K562 (cell line): ENCODE data around the gene KRTAP13-4. TPM values are rescaled to one million over a fixed set of nuclear protein-coding genes. Genes with fewer than 3 reads are reported as not detected.

Source experiments
- ATAC-seq: fragments of 200-7000 bp; cut with Tn5 transposase; 3 replicates; pipeline ENCODE4 v1.9.1; 2020; ENCODE audit warnings: moderate library complexity
- BruUV-seq: library from RNA; stranded (reverse); fragments of 400-500 nt; replicated peaks from 2 replicates; lab custom pipeline; 2021; lab: Mats Ljungman, UMichigan
- CTCF ChIA-PET: fragments of 300-600 bp; formaldehyde crosslinking; extraction: SDS; loops from one replicate; lab custom pipeline; 2021; ENCODE audit warnings: low intra/inter-chr PET ratio; lab: Yijun Ruan, JAX
- POLR2A ChIA-PET: fragments of 300-600, 350-650 bp; sonication (Branson Sonifier 250); formaldehyde crosslinking; extraction: SDS; loops from one replicate; lab custom pipeline; 2021; ENCODE audit warnings: antibody characterized with exemption, inconsistent platforms; lab: Yijun Ruan, JAX
- DNase-seq, 4 experiments: peaks; one replicate each; pipeline versions ENCODE4 v3.0.0 to v3.0.0-alpha.2; 2011 to 2018; ENCODE audit warnings: low spot score in 3 of 4, mixed read lengths in 3 of 4; ENCODE audit errors: extremely low read depth in 1 of 4
- FAIRE-seq: peaks from 2 replicates; lab custom pipeline; 2011; peaks lifted over from hg19 to GRCh38; lab: Jason Lieb, UNC
- H2AFZ ChIP-seq: 2 replicates; pipeline ENCODE4 v1.6.0; 2011; ENCODE audit warnings: low read depth, low read length, control low read depth, inconsistent platforms
- H3K27ac ChIP-seq: fragments of 200-600 bp; 3 replicates; pipeline ENCODE4 v1.8.0; 2011; ENCODE audit warnings: low read depth, mild to moderate bottlenecking, control low read depth, inconsistent platforms, low read length, moderate library complexity, mixed read lengths; ENCODE audit errors: extremely low read depth
- H3K27me3 ChIP-seq, 2 experiments: fragments of 300-600 bp in 1 of 2; 2 replicates in 1 of 2; 3 replicates in 1 of 2; pipeline versions ENCODE4 v1.6.0 to v1.8.0; 2011; ENCODE audit warnings: inconsistent platforms in 2 of 2, low read length in 2 of 2, mild to moderate bottlenecking in 1 of 2, mixed read lengths in 1 of 2, moderate library complexity in 1 of 2; ENCODE audit not compliant: control insufficient read depth in 2 of 2, insufficient read depth in 2 of 2
- H3K36me3 ChIP-seq: fragments of 300-600 bp; 3 replicates; pipeline ENCODE4 v1.8.0; 2011; ENCODE audit warnings: mild to moderate bottlenecking, low read length, inconsistent platforms; ENCODE audit not compliant: control insufficient read depth, insufficient read depth
- H3K4me1 ChIP-seq, 2 experiments: fragments of 200-600 bp in 1 of 2; replicated peaks in 1 of 2; 2 replicates in 1 of 2; 3 replicates in 1 of 2; pipeline versions ENCODE4 v1.5.1 to v1.8.0; 2011; ENCODE audit warnings: inconsistent platforms in 2 of 2, low read length in 2 of 2, mild to moderate bottlenecking in 1 of 2, mixed read lengths in 1 of 2, moderate library complexity in 1 of 2; ENCODE audit not compliant: control insufficient read depth in 2 of 2, insufficient read depth in 2 of 2
- H3K4me2 ChIP-seq: 2 replicates; pipeline ENCODE4 v1.6.1; 2011; ENCODE audit warnings: low read length, control low read depth, inconsistent platforms, mixed read lengths; ENCODE audit not compliant: insufficient read depth
- H3K4me3 ChIP-seq: fragments of 200-600 bp; sonication (generic), shearing (Covaris generic); 2 replicates; pipeline ENCODE4 v1.5.1; 2016; ENCODE audit warnings: control low read depth, inconsistent platforms
- H3K79me2 ChIP-seq: fragments of 200-600 bp; 3 replicates; pipeline ENCODE4 v1.8.0; 2011; ENCODE audit warnings: low read length, inconsistent platforms; ENCODE audit not compliant: control insufficient read depth, insufficient read depth
- H3K9ac ChIP-seq, 2 experiments: 2 replicates each; pipeline versions ENCODE4 v1.6.0 to v1.6.1; 2011; ENCODE audit warnings: low read depth in 2 of 2, low read length in 2 of 2, control low read depth in 1 of 2, inconsistent platforms in 1 of 2, mild to moderate bottlenecking in 1 of 2, mixed read lengths in 1 of 2; ENCODE audit not compliant: insufficient read depth in 1 of 2
- H3K9me1 ChIP-seq: one replicate; pipeline ENCODE4 v1.6.0; 2011; ENCODE audit warnings: inconsistent platforms, mild to moderate bottlenecking, low read length, moderate library complexity; ENCODE audit not compliant: control insufficient read depth, insufficient read depth
- H3K9me3 ChIP-seq: replicated peaks from 2 replicates; pipeline ENCODE4 v1.5.1; 2011; ENCODE audit warnings: low read depth, low read length, inconsistent platforms; ENCODE audit not compliant: control insufficient read depth, insufficient read depth
- H4K20me1 ChIP-seq: replicated peaks from 2 replicates; pipeline ENCODE4 v1.6.1; 2011; ENCODE audit warnings: low read length, inconsistent platforms, mixed read lengths; ENCODE audit not compliant: control insufficient read depth, insufficient read depth
- BRCA1 ChIP-seq, 2 experiments: fragments of 450-650 bp in 1 of 2; sonication (generic) in 1 of 2; formaldehyde crosslinking in 1 of 2; IDR thresholded peaks; 2 replicates each; pipeline versions ENCODE4 v1.5.0 to v1.6.1; 2017 to 2020; ENCODE audit warnings: mild to moderate bottlenecking in 1 of 2, missing genetic modification reagents in 1 of 2
- CEBPZ ChIP-seq: fragments of 150-350 bp; IDR thresholded peaks from 2 replicates; pipeline ENCODE4 v1.6.1; 2014; ENCODE audit warnings: low read depth, mild to moderate bottlenecking, low read length, borderline replicate concordance
- E2F5 ChIP-seq: sonication (generic); formaldehyde crosslinking; IDR thresholded peaks from 2 replicates; pipeline ENCODE4 v1.8.0; 2022; ENCODE audit warnings: mild to moderate bottlenecking, missing genetic modification reagents
- HOXB6 ChIP-seq: fragments of 250-450 bp; sonication (Bioruptor Pico); IDR thresholded peaks from 2 replicates; pipeline ENCODE4 v1.5.1; 2022; ENCODE audit warnings: mild to moderate bottlenecking, borderline replicate concordance
- IRF1 ChIP-seq: sonication (generic); formaldehyde crosslinking; IDR thresholded peaks from 2 replicates; pipeline ENCODE4 v1.8.0; 2022; ENCODE audit warnings: missing genetic modification reagents, mild to moderate bottlenecking, borderline replicate concordance
- MAFK ChIP-seq: IDR thresholded peaks from 2 replicates; pipeline ENCODE4 v1.6.1; 2011; ENCODE audit warnings: low read length, improper control_type of control experiment
- MTF1 ChIP-seq: fragments of 250-450 bp; sonication (Bioruptor Pico); IDR thresholded peaks from 2 replicates; pipeline ENCODE4 v1.9.0; 2021; ENCODE audit warnings: moderate library complexity, mild to moderate bottlenecking, inconsistent platforms, borderline replicate concordance
- PPARD ChIP-seq: fragments of 250-450 bp; sonication (Bioruptor Pico); IDR thresholded peaks from 2 replicates; pipeline ENCODE4 v1.8.0; 2022; ENCODE audit warnings: inconsistent platforms, mild to moderate bottlenecking, moderate library complexity
- PTBP1 ChIP-seq: fragments of 200-400 bp; formaldehyde crosslinking; IDR thresholded peaks from 2 replicates; pipeline ENCODE4 v1.6.1; 2017; ENCODE audit warnings: low read depth, low read length
- RCOR1 ChIP-seq, 2 experiments: IDR thresholded peaks; 2 replicates each; pipeline ENCODE4 v1.6.1; 2012; ENCODE audit warnings: low read depth in 2 of 2, low read length in 2 of 2, borderline replicate concordance in 1 of 2, improper control_type of control experiment in 1 of 2
- SNIP1 ChIP-seq: fragments of 450-650 bp; IDR thresholded peaks from 2 replicates; pipeline ENCODE4 v1.7.1; 2017; ENCODE audit warnings: low read depth, mild to moderate bottlenecking
- SUPT5H ChIP-seq: fragments of 450-650 bp; IDR thresholded peaks from 2 replicates; pipeline ENCODE4 v1.6.1; 2016
- YY1 ChIP-seq, 3 experiments: IDR thresholded peaks; 2 replicates each; pipeline ENCODE4 v1.6.1; 2011; ENCODE audit warnings: low read length in 2 of 3, mild to moderate bottlenecking in 2 of 3, moderate library complexity in 2 of 3, borderline replicate concordance in 1 of 3, control low read depth in 1 of 3, low read depth in 1 of 3; ENCODE audit not compliant: insufficient read depth in 3 of 3, insufficient replicate concordance in 2 of 3, control insufficient read depth in 1 of 3, insufficient read length in 1 of 3; ENCODE audit errors: extremely low read depth in 1 of 3
- ZNF134 ChIP-seq: fragments of 250-450 bp; sonication (Bioruptor Pico); conservative IDR thresholded peaks from 2 replicates; pipeline ENCODE4 v1.4.0; 2020
- ZNF316 ChIP-seq: fragments of 450-650 bp; IDR thresholded peaks from 2 replicates; pipeline ENCODE4 v1.6.1; 2016
- ZNF507 ChIP-seq: conservative IDR thresholded peaks from 2 replicates; pipeline ENCODE4 v1.6.1; 2017; ENCODE audit warnings: missing genetic modification characterization, missing compliant biosample characterization
- WGBS: fragments of 100-300 bp; shearing (Covaris generic); methylation state at CpG from one replicate; pipeline ENCODE4 v1.1.6; 2016; ENCODE audit warnings: low coverage, mixed read lengths; ENCODE audit not compliant: insufficient coverage; ENCODE audit errors: missing lambda C conversion rate; 5-methylcytosine and 5-hydroxymethylcytosine counted together
- in situ Hi-C: fragments of 300-500 bp; cut with MboI; formaldehyde crosslinking; loops from 4 replicates; pipeline ENCODE4 v1.15.0; 2018; ENCODE audit warnings: inconsistent platforms, mixed read lengths
- intact Hi-C: fragments of 100-400 bp; cut with micrococcal nuclease; formaldehyde crosslinking; loops from 2 replicates; pipeline ENCODE4 v1.14.2; 2022
- polyA plus RNA-seq, 8 experiments: library from polyadenylated mRNA; depleted of rRNA in 4 of 8; stranded (reverse) in 5 of 8; unstranded in 3 of 8; fragments of >200 nt; fragmentation: Nextera tagmentation in 2 of 8; fragmentation: Illumina TruSeq in 1 of 8; extraction: Ambion mirVana in 2 of 8; extraction: Trizol in 1 of 8; gene quantifications; 2 replicates each; pipeline versions ENCODE4 v1.2.1 to v1.2.3, GENCODE V29; 2011 to 2014; ENCODE audit warnings: inconsistent platforms in 1 of 8, missing spikeins in 1 of 8
- total RNA-seq, 7 experiments: library from RNA; depleted of rRNA in 6 of 7; stranded (reverse); fragments of >200 nt in 6 of 7; fragmentation: Illumina TruSeq in 2 of 7; extraction: Trizol in 2 of 7; gene quantifications; 2 replicates each; pipeline versions ENCODE4 v1.2.1 to v1.2.3, GENCODE V29; 2011 to 2021; ENCODE audit warnings: low replicate concordance in 1 of 7

The KRTAP13-4 gene
- total and polyA plus RNA-seq, 9 of the 15 experiments (the other 6 are each of a cell fraction or from before 2014, with no cell fraction given) = not detected

- TF ChIP-seq SNIP1 (no peak), RCOR1 (IDR thresholded peaks at IDR 0.05; ENCODE audit: borderline replicate concordance in 1 of 2, low read depth in 2 of 2, low read length in 2 of 2) (no peak), PTBP1 (no peak), MTF1 (CRISPR knock-in tag) (no peak), ZNF507 (tag) (no peak), E2F5 (no peak), MAFK (no peak)
Measured at GRCh38 chr21:30443226-30443625, 13.2 kb downstream of the KRTAP13-4 start (continued).

- WGBS = 0% methylated on average over 1 of the region's 1 CpG
- DNase-seq (no peak), FAIRE-seq (no peak), ATAC-seq (no peak)
- Histone ChIP-seq H3K9me3 (no peaks in the 10 kb centered on the region; the same call in 1 of the 2 replicates), H4K20me1 (no peaks in the 10 kb centered on the region), H3K4me1 (no peaks in the 10 kb centered on the region), H3K9ac (no peak overlapping the region), H3K4me2 (no peak overlapping the region), H3K27ac (no peak overlapping the region), H3K4me3 (no peak overlapping the region), H3K27me3 (no peaks in the 10 kb centered on the region), H3K9me1 (no peaks in the 10 kb centered on the region), H2AFZ (no peak overlapping the region), H3K79me2 (no peaks in the 10 kb centered on the region), H3K36me3 (no peaks in the 10 kb centered on the region)
- intact Hi-C loops = no loop called here
- in situ Hi-C loops = no loop called here
- POLR2A ChIA-PET = no interaction called here
- CTCF ChIA-PET = no interaction called here
- BruUV-seq = no TSS peak
- TF ChIP-seq SUPT5H (no peak), PPARD (CRISPR knock-in tag) (no peak), CEBPZ (no peak), YY1 (IDR thresholded peaks at IDR 0.05; ENCODE audit: borderline replicate concordance in 1 of 3, control insufficient read depth in 1 of 3, extremely low read depth in 1 of 3, insufficient read depth in 3 of 3, insufficient read length in 1 of 3, insufficient replicate concordance in 2 of 3, low read depth in 1 of 3, low read length in 2 of 3) (no peak), HOXB6 (CRISPR knock-in tag) (no peak), ZNF316 (no peak), ZNF134 (CRISPR knock-in tag) (no peak), BRCA1 (IDR thresholded peaks at IDR 0.05) (no peak), BRCA1 (CRISPR knock-in tag; IDR thresholded peaks at IDR 0.05) (no peak), IRF1 (CRISPR knock-in tag) (no peak)
Measured at GRCh38 chr21:30444204-30444603, 14.2 kb downstream of the KRTAP13-4 start.
